HepG2 (cell line): ENCODE measurements around the gene TMCC2. TPM values are rescaled to one million over a fixed set of nuclear protein-coding genes. Genes with fewer than 3 reads are reported as not detected.

Experiments
- ARHGAP35 ChIP-seq: sonication (generic); formaldehyde crosslinking; IDR thresholded peaks from 2 replicates; pipeline ENCODE4 v1.9.0; 2022; ENCODE audit warnings: mild to moderate bottlenecking, inconsistent platforms, moderate library complexity, missing genetic modification reagents, borderline replicate concordance
- ASH2L ChIP-seq: fragments of 300-600, 200-600 bp; sonication (generic); IDR thresholded peaks from 2 replicates; pipeline ENCODE4 v1.7.0; 2017; ENCODE audit warnings: low read depth, mild to moderate bottlenecking, moderate library complexity, mixed read lengths, low read length; ENCODE audit not compliant: insufficient read length
- CSRNP2 ChIP-seq: sonication (generic); formaldehyde crosslinking; conservative IDR thresholded peaks from 2 replicates; pipeline ENCODE4 v1.8.0; 2022; ENCODE audit warnings: low read depth, missing genetic modification reagents
- DDIT3 ChIP-seq: sonication (generic); formaldehyde crosslinking; IDR thresholded peaks from 2 replicates; pipeline ENCODE4 v1.4.0; 2020; ENCODE audit warnings: mild to moderate bottlenecking, missing genetic modification reagents
- HOMEZ ChIP-seq: IDR thresholded peaks from 2 replicates; pipeline ENCODE4 v1.6.1; 2016; ENCODE audit warnings: low read depth
- HOXD1 ChIP-seq: sonication (generic); formaldehyde crosslinking; IDR thresholded peaks from 2 replicates; pipeline ENCODE4 v1.5.0; 2020; ENCODE audit warnings: missing genetic modification reagents
- JARID2 ChIP-seq: sonication (generic); formaldehyde crosslinking; IDR thresholded peaks from 2 replicates; pipeline ENCODE4 v1.8.1; 2023; ENCODE audit warnings: missing genetic modification reagents, inconsistent platforms; ENCODE audit not compliant: insufficient replicate concordance
- JDP2 ChIP-seq: sonication (generic); formaldehyde crosslinking; IDR thresholded peaks from 2 replicates; pipeline ENCODE4 v1.8.1; 2022; ENCODE audit warnings: missing genetic modification reagents, borderline replicate concordance
- KAT2B ChIP-seq: fragments of 150-350 bp; IDR thresholded peaks from 2 replicates; pipeline ENCODE4 v1.6.1; 2014; ENCODE audit warnings: low read depth, low read length, borderline replicate concordance
- KLF9 ChIP-seq: IDR thresholded peaks from 2 replicates; pipeline ENCODE4 v1.6.1; 2016; ENCODE audit warnings: low read depth
- MIXL1 ChIP-seq: IDR thresholded peaks from 2 replicates; pipeline ENCODE4 v1.6.1; 2016
- PBX3 ChIP-seq: sonication (generic); formaldehyde crosslinking; IDR thresholded peaks from 2 replicates; pipeline ENCODE4 v1.8.1; 2023; ENCODE audit warnings: missing genetic modification reagents, inconsistent platforms, borderline replicate concordance
- PHF21A ChIP-seq: sonication (generic); formaldehyde crosslinking; IDR thresholded peaks from 2 replicates; pipeline ENCODE4 v1.5.0; 2020; ENCODE audit warnings: mild to moderate bottlenecking, missing genetic modification reagents
- POLR2G ChIP-seq: fragments of 200-400 bp; formaldehyde crosslinking; IDR thresholded peaks from 2 replicates; pipeline ENCODE4 v1.6.1; 2018; ENCODE audit warnings: mild to moderate bottlenecking, low read depth, low read length, moderate library complexity
- RELA ChIP-seq: sonication (generic); formaldehyde crosslinking; IDR thresholded peaks from 2 replicates; pipeline ENCODE4 v1.4.0; 2020; ENCODE audit warnings: missing genetic modification reagents
- RFXAP ChIP-seq: sonication (generic); formaldehyde crosslinking; IDR thresholded peaks from 2 replicates; pipeline ENCODE4 v1.4.0; 2020; ENCODE audit warnings: missing genetic modification reagents, borderline replicate concordance
- SATB2 ChIP-seq: sonication (generic); formaldehyde crosslinking; IDR thresholded peaks from 2 replicates; pipeline ENCODE4 v1.5.0; 2020; ENCODE audit warnings: missing genetic modification reagents
- SNRNP70 ChIP-seq: fragments of 200-400 bp; formaldehyde crosslinking; IDR thresholded peaks from 2 replicates; pipeline ENCODE4 v1.6.1; 2017; ENCODE audit warnings: mild to moderate bottlenecking, low read depth, low read length, moderate library complexity
- SP140L ChIP-seq: sonication (generic); formaldehyde crosslinking; IDR thresholded peaks from 2 replicates; pipeline ENCODE4 v1.4.0; 2020; ENCODE audit warnings: missing genetic modification reagents, borderline replicate concordance
- SRSF4 ChIP-seq: fragments of 200-400 bp; formaldehyde crosslinking; IDR thresholded peaks from one replicate; pipeline ENCODE4 v1.6.1; 2018; ENCODE audit warnings: mild to moderate bottlenecking, low read depth, low read length, moderate library complexity; ENCODE audit not compliant: poor library complexity, severe bottlenecking
- SRSF9 ChIP-seq: fragments of 200-400 bp; formaldehyde crosslinking; IDR thresholded peaks from 2 replicates; pipeline ENCODE4 v1.6.1; 2018; ENCODE audit warnings: borderline replicate concordance, mild to moderate bottlenecking, low read depth, low read length; ENCODE audit not compliant: insufficient read depth, poor library complexity, severe bottlenecking
- TBP ChIP-seq: sonication (generic); formaldehyde crosslinking; IDR thresholded peaks from 2 replicates; pipeline ENCODE4 v1.5.0; 2020; ENCODE audit warnings: missing genetic modification reagents
- TEAD2 ChIP-seq: sonication (generic); formaldehyde crosslinking; IDR thresholded peaks from 2 replicates; pipeline ENCODE4 v1.9.0; 2021; ENCODE audit warnings: missing genetic modification reagents
- TP53 ChIP-seq: sonication (generic); formaldehyde crosslinking; conservative IDR thresholded peaks from 2 replicates; pipeline ENCODE4 v1.4.0; 2020; ENCODE audit warnings: missing genetic modification reagents
- ZNF263 ChIP-seq: sonication (generic); formaldehyde crosslinking; IDR thresholded peaks from 2 replicates; pipeline ENCODE4 v1.4.0; 2020; ENCODE audit warnings: missing genetic modification reagents
- ZNF547 ChIP-seq: sonication (generic); formaldehyde crosslinking; IDR thresholded peaks from 2 replicates; pipeline ENCODE4 v1.5.1; 2020; ENCODE audit warnings: mild to moderate bottlenecking, missing genetic modification reagents
- ZNF629 ChIP-seq: sonication (generic); formaldehyde crosslinking; conservative IDR thresholded peaks from 2 replicates; pipeline ENCODE4 v1.5.0; 2020; ENCODE audit warnings: missing genetic modification reagents
- ZNF761 ChIP-seq: sonication (generic); formaldehyde crosslinking; conservative IDR thresholded peaks from 2 replicates; pipeline ENCODE4 v1.4.0; 2020; ENCODE audit warnings: mild to moderate bottlenecking, missing genetic modification reagents
- polyA plus RNA-seq, 8 experiments: library from polyadenylated mRNA; depleted of rRNA in 3 of 8; stranded (reverse) in 7 of 8; unstranded in 1 of 8; fragments of >200 nt; fragmentation: Illumina TruSeq in 4 of 8; extraction: Trizol in 4 of 8; gene quantifications; 2 replicates each; pipeline versions ENCODE4 v1.2.1 to v1.2.3, GENCODE V29; 2011 to 2016; ENCODE audit warnings: low read depth in 4 of 8, missing spikeins in 1 of 8, mixed read lengths in 1 of 8; ENCODE audit not compliant: insufficient read depth in 1 of 8
- total RNA-seq, 5 experiments: library from RNA; depleted of rRNA; stranded (reverse); fragments of >200 nt; fragmentation: Illumina TruSeq; extraction: Trizol; gene quantifications; 2 replicates each; pipeline ENCODE4 v1.2.3, GENCODE V29; 2016; ENCODE audit warnings: low read depth in 1 of 5

The TMCC2 gene
- total and polyA plus RNA-seq, 2 of the 13 experiments (the other 11 are each of a cell fraction or from before 2014, with no cell fraction given): 0.12 to 0.24 TPM

- TF ChIP-seq SRSF4: no peak
- no peak for TF ChIP-seq SP140L (CRISPR knock-in tag)
- no peak for TF ChIP-seq CSRNP2 (CRISPR knock-in tag)
- TF ChIP-seq ZNF547 (CRISPR knock-in tag): no peak; the same call in 1 of the 2 replicates
- TF ChIP-seq SRSF9: no peak
- TF ChIP-seq KLF9 (CRISPR knock-in tag): no peak
- peak; percentile 15; the same call in 1 of the 2 replicates for TF ChIP-seq ZNF263 (CRISPR knock-in tag)
- no peak for TF ChIP-seq TP53 (CRISPR knock-in tag)
- TF ChIP-seq RFXAP: no peak; the same call in 1 of the 2 replicates
- TF ChIP-seq SNRNP70: no peak
- peak; percentile 53 for TF ChIP-seq POLR2G
- TF ChIP-seq ARHGAP35 (CRISPR knock-in tag): no peak
- no peak for TF ChIP-seq SATB2 (CRISPR knock-in tag)
- TF ChIP-seq ZNF761: no peak
- TF ChIP-seq TEAD2 (CRISPR knock-in tag): no peak
- TF ChIP-seq TBP (CRISPR knock-in tag): no peak
- peak; percentile 71 for TF ChIP-seq ASH2L
- TF ChIP-seq KAT2B: no peak
- TF ChIP-seq JARID2: no peak
- TF ChIP-seq HOMEZ: no peak
- TF ChIP-seq HOXD1 (CRISPR knock-in tag): no peak
- TF ChIP-seq DDIT3 (CRISPR knock-in tag): no peak
- TF ChIP-seq MIXL1: no peak
- TF ChIP-seq PBX3 (CRISPR knock-in tag): no peak
- TF ChIP-seq ZNF629 (CRISPR knock-in tag): no peak
- peak; percentile 85 for TF ChIP-seq PHF21A (CRISPR knock-in tag)
- TF ChIP-seq RELA (CRISPR knock-in tag): peak; percentile 53; the same call in 1 of the 2 replicates
- TF ChIP-seq JDP2 (CRISPR knock-in tag): no peak
Measured at GRCh38 chr1:205294175-205294917, 66.6 kb downstream of the TMCC2 start (continued).
